Left kidney (tissue), 2 donors: ENCODE data around the gene AMOT. TPM values are rescaled to one million over a fixed set of nuclear protein-coding genes. Genes with fewer than 3 reads are reported as not detected.

Experiments
- DNase-seq: peaks from one replicate; pipeline ENCODE4 v3.0.0-alpha.2; 2013
- polyA plus RNA-seq: library from polyadenylated mRNA; unstranded; fragments of 120-200 nt; gene quantifications from one replicate; pipeline ENCODE4 v1.2.1, GENCODE V29; 2013; ENCODE audit not compliant: insufficient read length

AMOT gene
- polyA plus RNA-seq, 1 donor: 80.5 TPM

GRCh38 chrX:112746812-112747595 is 93.6 kb downstream of the AMOT start:
- DNase-seq: no peak

GRCh38 chrX:112738347-112739033 is 102.1 kb downstream of the AMOT start:
- no peak for DNase-seq

GRCh38 chrX:112736310-112736709 is 104.3 kb downstream of the AMOT start:
- no peak for DNase-seq

GRCh38 chrX:112735147-112735546 is 105.5 kb downstream of the AMOT start:
- no peak for DNase-seq

GRCh38 chrX:112734290-112734689 is 106.3 kb downstream of the AMOT start:
- DNase-seq: peak; percentile 8

- no peak for DNase-seq
These were observed 108.8 kb downstream of the AMOT start for GRCh38 chrX:112731793-112732192.

Other genes starting within 250 kb of the AMOT start
- gene LHFPL1, start 160.9 kb downstream of the AMOT start, polyA plus RNA-seq: 0.90 TPM